Measurements from ENCODE around the gene CD80.
"Not testable (repeated sequence)": the region's sequence is repeated elsewhere in the genome, so short reads cannot be mapped to it uniquely, and the experiment has no call there.

The CD80 gene, protein sequence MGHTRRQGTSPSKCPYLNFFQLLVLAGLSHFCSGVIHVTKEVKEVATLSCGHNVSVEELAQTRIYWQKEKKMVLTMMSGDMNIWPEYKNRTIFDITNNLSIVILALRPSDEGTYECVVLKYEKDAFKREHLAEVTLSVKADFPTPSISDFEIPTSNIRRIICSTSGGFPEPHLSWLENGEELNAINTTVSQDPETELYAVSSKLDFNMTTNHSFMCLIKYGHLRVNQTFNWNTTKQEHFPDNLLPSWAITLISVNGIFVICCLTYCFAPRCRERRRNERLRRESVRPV

GRCh38 chr3:119559441-119559963 is at the start of gene CD80:
CD80 (minus strand) TSS chr3:119559614; CDS start chr3:119557728, 1,886 bp downstream.
- DNase-seq = peak; percentile 55

DNA sequence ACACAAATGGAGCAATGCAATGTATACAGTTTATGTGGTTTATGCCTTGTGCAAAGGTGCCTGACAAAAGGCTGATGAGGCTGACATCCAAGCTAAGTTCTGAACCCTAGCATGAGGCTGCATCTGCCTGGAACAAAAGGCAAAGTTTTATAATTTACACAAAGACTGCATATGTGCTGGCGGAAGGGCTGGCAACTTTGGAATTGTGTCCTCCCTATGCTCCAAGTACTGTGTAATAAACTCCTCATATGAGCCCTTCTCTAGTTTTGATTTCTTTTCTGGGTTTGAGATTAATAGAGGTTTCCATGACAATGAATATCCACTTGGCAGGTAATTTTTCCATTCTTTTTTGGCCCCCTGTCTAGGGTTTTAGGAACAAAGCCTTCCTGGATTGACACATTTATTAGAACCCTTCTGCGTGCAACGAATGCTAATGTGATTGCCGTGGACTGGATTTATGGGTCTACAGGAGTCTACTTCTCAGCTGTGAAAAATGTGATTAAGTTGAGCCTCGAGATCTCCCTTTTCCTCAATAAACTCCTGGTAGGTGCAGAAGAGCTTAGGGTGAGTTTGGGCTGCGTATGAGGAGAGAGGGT is 49.1 kb upstream of the CD80 start:
- DNase-seq = no peak

GRCh38 chr3:119604878-119605277 is 45.5 kb upstream of the CD80 start:
- no peak for DNase-seq

GRCh38 chr3:119602676-119603075 is 43.3 kb upstream of the CD80 start:
- no peak for DNase-seq

DNA sequence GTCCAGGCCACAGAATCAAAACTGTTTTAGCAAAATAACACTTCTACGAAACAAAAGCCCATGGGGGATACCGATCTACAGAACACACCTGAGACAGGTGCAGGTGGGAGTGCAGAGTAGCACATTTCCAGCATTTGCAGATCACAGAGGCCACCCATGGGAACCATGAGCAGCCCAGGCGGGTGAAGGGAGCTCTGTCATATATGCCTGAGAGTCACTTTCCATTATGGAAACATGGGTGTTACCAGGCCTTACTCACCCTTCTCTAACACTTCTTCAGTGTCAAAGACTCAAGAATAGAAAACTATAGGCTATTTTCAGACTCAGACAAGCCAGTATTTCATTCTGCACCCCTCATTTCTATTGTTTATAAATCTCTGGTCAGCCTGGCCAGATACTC is 41.7 kb upstream of the CD80 start:
- no peak for DNase-seq

- peak; percentile 7 for DNase-seq
Measured at GRCh38 chr3:119600732-119601131, 41.3 kb upstream of the CD80 start.

- DNase-seq = no peak
Measured at GRCh38 chr3:119599558-119600174, 40.3 kb upstream of the CD80 start.

GRCh38 chr3:119598410-119599098 is 39.1 kb upstream of the CD80 start:
- DNase-seq = no peak

GRCh38 chr3:119597548-119598288 is 38.3 kb upstream of the CD80 start, which contains the start of gene PLA1A:
PLA1A (plus strand) TSS chr3:119597885; CDS start chr3:119597914, 29 bp downstream.
- no peak for DNase-seq

DNA sequence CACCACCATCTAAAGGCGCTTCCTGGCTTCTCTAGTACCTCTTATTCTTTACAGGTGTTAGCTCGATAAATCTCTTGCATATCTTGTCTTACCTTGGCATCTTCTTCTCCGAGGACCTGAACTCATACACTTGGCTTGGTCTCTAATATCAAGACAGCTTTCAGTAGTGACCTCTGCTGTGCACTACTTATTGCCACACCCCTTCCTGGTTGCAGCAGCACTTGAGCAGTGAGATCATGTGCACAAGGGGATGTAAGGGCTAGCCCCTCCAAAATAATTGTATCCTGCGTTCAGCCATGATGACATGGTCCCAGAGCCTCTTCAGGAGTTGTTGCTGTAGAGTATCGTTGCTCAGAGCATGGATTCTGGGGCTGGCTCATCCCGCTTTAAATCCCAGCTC is 37.0 kb upstream of the CD80 start:
- DNase-seq = no peak

DNA sequence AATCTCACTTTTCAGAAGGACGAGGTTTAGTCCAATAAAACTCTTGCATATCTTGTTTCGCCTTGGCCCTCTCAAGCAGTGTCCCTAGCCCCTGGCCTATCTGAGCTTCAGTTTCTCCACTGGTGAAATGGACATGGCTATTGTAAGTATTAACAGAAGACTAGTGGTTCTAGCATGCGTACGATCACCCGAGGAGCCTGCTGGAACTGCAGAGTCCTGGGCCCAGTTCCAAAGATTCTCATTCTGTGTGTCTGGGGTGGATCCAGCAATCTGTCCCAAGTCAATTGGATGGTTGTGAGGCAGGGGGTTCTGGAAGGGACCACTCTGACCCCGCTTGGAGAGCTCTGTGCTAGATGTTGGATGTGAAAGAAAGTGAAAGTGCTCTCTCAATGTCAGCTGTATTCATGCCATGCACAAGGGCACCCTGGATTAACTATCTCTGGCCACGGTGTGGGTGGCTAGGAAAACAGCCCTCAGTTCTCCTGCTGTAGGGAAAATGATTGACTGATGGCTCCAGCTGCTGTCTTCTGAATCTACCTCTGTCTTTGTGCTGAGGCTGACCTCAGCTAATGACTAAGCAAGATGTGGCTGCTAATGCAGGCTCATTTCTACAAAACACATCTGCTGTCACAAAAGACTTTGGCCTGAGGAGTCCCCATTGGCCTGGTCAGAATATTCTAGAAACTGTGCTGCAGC is 36.4 kb upstream of the CD80 start:
- DNase-seq = no peak

DNA sequence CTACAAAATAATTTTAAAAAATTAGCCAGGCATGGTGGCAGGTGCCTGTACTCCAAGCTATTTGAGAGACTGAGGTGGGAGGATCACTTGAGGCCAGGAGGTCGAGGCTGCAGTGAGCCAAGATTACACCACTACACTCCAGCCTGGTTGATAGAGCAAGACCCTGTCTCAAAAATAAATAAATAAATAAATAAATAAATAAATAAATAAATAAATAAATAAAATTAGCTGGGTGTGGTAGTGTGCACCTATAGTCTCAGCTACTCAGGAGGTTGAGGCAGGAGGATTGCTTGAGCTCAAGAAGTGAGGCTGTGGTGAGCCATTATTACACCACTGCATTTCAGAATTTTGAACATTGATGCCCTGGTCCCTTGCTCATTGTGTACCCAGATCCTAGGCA is 35.5 kb upstream of the CD80 start:
- DNase-seq = not testable (repeated sequence)

DNA sequence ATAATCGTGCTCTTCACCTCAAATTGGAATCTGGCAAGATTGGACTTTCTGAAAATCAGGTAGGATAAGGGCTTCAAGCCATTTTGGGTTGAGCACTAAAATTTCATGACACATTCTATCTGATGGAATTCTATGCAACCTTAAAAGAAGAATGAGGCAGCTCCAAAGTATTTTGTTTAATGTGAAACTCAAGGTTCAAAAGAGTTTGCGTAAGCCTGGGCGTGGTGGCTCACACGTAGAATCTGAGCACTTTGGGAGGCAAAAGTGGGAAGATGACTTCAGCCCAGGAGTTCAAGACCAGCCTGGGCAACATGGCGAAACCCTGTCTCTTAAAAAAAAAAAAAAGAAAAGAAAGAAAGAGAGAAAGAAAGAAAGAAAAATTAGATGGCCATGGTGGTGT is 34.7 kb upstream of the CD80 start:
- no peak for DNase-seq

- no peak for DNase-seq
Measured at GRCh38 chr3:119592861-119593260, 33.4 kb upstream of the CD80 start.

GRCh38 chr3:119590706-119591105 is 31.3 kb upstream of the CD80 start:
- DNase-seq = no peak

- DNase-seq = no peak
Measured at GRCh38 chr3:119589102-119589773, 29.8 kb upstream of the CD80 start.

DNA sequence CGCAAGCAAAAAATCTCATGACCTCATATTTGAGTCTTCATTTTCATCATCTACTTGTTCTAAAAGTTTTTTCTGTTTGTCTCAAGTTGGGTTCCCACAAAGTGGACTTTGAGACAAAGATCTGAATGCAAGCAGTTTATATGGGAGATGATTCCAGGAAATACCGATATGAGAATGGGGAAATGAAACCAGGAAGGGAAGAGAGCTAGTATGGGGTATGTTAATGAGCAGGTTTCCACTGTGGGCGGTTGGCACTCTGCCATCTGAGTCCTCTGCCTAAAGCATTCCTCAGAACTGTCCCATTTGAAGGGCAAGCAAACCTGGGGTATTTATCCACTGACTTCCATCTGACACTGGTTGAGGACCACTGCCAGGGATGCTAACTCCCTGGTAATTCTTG is 28.7 kb upstream of the CD80 start:
- peak; percentile 15 for DNase-seq

DNA sequence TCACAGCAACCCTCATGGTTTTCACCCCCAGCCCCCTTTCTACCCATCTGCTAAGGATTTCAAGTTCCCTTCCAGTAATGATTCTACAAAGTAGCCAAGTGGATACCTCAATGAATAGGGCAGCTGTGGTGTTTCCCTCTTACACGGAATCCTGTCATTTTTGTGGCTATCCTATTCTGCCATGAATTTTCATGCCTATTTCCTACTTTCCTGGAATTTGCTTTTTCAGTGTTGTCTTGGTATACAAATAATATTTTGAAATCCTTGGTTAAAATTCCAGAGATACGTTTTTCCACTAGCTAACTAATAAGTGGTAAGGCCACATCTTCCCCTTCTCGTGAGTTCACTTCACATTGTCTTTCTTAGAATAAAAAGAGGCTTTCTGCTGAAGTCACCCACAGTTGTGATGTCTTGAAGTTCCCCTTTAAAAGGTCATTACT is 27.3 kb upstream of the CD80 start:
- no peak for DNase-seq

- no peak for DNase-seq
Measured at GRCh38 chr3:119585856-119586570, 26.6 kb upstream of the CD80 start.

DNA sequence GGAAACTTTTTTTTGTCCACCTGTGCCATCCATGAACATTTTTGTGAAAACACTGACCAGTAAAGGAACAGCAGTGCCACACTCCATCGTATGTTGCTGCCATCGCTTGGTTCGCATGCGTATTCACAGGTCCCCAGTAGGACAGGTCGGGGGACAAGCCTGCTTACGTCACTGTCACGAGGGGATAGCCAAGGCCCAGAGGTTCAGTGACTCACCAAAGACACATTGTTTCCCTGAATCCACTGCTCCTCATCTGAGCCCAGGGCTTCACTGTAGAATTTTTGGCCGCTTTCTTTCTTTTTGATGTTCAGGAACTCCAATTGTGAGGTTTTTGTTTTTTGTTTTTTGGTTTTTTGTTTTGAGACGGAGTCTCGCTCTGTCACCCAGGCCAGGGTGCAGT is 25.8 kb upstream of the CD80 start:
- no peak for DNase-seq

DNA sequence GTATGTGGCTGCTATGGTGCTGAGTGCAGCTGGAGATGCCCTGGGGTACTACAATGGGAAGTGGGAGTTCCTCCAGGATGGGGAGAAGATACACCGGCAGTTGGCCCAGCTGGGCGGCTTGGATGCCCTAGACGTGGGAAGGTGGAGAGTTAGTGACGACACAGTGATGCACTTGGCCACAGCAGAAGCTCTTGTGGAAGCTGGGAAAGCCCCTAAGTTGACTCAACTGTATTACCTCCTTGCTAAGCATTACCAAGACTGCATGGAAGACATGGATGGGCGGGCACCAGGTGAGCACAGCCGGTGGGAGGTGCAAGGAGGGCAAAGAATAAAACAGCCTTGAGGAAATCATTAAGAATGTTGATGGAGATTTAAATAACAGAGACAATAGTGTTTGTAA is 22.8 kb upstream of the CD80 start:
- DNase-seq = peak; percentile 14
